Right lung (tissue), 10 donors: Measurements from ENCODE around the gene PIM2. TPM values are rescaled to one million over a fixed set of nuclear protein-coding genes. Genes with fewer than 3 reads are reported as not detected.

Source experiments
- DNase-seq, 2 donors: peaks; one replicate each; pipeline ENCODE4 v3.0.0-alpha.2; 2013
- long read RNA-seq, 8 donors: transcript quantifications; one replicate each; lab custom pipeline, GENCODE V29; 2026
- polyA plus RNA-seq, 5 donors: library from polyadenylated mRNA; unstranded; fragments of 120-200 nt; gene quantifications; one replicate each; pipeline versions ENCODE4 v1.2.1 to v1.2.3, GENCODE V29; 2013; ENCODE audit warnings: inconsistent platforms in 1 of 5, low replicate concordance in 1 of 5; ENCODE audit not compliant: insufficient read length in 5 of 5, insufficient read depth in 1 of 5

The PIM2 gene
- polyA plus RNA-seq, result 1 to 10 TPM; 5.4 to 8.4 (median 6.7) TPM
- long read RNA-seq, donor 1, partial matches to known transcripts, result 0 of 1 reads
- long read RNA-seq, donor 1, other reads (novel, unspliced or antisense), result 0 of 1 reads
- long read RNA-seq, donor 2, partial matches to known transcripts, result 0 of 1 reads
- long read RNA-seq, donor 2, other reads (novel, unspliced or antisense), result 0 of 1 reads
- long read RNA-seq, donor 3, partial matches to known transcripts, result 0 of 1 reads
- long read RNA-seq, donor 3, other reads (novel, unspliced or antisense), result 0 of 1 reads
- long read RNA-seq, donor 4, partial matches to known transcripts, result 0 of 1 reads
- long read RNA-seq, donor 4, other reads (novel, unspliced or antisense), result 0 of 1 reads
- long read RNA-seq, donor 5, partial matches to known transcripts, result 0 of 3 reads
- long read RNA-seq, donor 5, other reads (novel, unspliced or antisense), result 0 of 3 reads
- long read RNA-seq, donor 6, partial matches to known transcripts, result 0 of 3 reads
- long read RNA-seq, donor 6, other reads (novel, unspliced or antisense), result 0 of 3 reads
- long read RNA-seq, donor 7, result 0 reads
- long read RNA-seq, donor 8, result 0 reads

GRCh38 chrX:48918643-48919340, at the start of gene PIM2:
Gene PIM2 (minus strand): TSS chrX:48919024. CDS start chrX:48918834, 190 bp downstream.
- DNase-seq, result peak; percentile 75

DNA sequence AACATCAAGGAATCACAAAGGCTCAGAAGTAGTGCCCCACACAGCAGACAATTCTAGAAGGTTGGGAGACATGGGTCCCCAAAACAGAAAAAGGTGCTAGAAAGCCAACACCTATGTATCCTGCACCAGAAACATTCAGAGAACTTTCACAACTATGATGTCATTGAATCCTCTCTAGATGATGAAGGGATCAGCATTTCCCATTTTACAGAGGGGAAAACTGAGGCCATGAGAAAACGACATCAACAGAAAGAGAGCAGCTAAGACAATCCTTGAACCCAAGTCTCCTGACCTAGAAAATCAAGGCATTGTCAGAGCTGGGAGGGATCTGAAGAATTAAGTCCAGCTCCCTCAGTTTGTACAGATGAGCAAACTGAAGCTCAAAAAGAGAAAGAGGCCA, 49.6 kb upstream of the PIM2 start:
- no peak for DNase-seq

DNA sequence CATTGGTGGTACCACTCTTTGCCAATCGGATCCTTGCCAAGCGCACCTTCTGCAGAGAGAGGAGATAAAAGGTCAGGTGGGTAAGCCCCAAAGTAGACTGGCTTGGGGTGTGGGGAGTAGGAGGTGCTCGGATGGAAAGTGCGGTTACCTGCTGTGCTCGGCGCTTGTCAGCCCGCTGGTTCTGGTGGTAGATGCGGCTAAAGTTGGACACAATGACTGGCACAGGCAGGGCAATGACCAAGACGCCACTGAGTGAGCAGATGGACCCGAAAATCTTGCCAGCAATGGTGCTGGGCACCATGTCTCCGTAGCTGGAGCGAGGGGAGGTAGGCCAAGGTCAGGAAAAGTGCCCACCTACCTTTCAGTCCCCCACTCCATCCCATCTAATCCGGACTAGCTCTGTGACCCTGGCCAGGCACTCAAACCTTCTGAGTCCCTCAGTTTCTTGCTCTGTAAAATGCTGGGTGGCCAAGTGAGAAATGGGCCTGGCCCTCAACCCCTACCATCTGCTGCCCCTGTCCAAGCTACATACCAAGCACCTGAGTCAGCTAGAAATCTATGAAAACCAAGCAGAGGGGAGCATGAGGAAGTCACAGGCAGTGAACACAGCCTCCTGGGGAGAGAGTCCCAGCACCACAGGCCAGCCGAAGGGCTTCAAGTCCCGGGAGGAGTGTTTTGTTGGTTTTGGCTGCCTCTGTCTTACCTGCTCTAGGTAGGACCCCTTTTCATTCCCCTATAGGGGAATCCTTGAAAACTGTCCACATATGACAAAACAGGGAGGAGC, 48.2 kb upstream of the PIM2 start:
- DNase-seq, result no peak

DNA sequence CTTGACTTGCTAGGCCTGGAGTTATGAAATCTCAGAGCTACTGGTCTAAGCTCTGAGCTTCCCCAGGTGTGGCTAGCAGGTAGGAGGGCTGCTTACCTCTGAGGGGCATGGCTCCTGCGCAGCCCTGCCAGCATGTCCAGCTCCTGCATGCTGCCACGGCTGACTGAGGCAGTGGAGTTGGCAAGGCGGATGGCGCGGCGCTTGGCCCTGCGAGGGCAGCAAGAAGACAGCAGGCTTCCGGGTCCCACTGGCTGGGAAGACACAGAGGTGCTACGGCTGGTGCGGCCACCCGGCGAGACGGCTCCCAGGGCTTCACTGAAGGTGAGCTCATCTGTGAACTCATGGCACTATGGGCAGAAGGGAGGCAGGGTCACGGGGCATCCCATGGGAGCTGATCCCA, 47.1 kb upstream of the PIM2 start:
- no peak for DNase-seq

- DNase-seq, result peak; percentile 38 to 53
Observed at GRCh38 chrX:48961585-48962091, 42.8 kb upstream of the PIM2 start.

DNA sequence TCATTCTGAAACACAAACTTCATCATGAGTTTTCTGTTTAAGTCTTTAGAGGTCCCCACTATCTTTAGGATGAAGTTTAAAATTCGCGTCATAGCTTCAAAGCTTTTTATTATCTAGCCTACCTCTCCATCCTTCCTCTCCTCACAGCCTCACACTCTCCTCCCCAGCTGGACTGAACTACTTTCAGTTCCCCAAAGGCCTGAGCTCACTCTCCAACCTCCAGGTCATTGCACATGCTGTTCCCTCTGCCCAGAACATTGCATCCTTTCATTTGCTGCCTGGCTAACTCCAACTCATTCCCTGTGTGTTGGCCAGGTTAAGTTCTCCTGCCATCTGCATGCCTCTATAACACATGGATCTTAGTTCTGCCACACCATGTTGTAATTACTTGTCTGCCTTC, 41.5 kb upstream of the PIM2 start:
- DNase-seq, result no peak

GRCh38 chrX:48958635-48959094, 39.8 kb upstream of the PIM2 start:
- DNase-seq, result peak in 1 of 2 donors; percentile 38

DNA sequence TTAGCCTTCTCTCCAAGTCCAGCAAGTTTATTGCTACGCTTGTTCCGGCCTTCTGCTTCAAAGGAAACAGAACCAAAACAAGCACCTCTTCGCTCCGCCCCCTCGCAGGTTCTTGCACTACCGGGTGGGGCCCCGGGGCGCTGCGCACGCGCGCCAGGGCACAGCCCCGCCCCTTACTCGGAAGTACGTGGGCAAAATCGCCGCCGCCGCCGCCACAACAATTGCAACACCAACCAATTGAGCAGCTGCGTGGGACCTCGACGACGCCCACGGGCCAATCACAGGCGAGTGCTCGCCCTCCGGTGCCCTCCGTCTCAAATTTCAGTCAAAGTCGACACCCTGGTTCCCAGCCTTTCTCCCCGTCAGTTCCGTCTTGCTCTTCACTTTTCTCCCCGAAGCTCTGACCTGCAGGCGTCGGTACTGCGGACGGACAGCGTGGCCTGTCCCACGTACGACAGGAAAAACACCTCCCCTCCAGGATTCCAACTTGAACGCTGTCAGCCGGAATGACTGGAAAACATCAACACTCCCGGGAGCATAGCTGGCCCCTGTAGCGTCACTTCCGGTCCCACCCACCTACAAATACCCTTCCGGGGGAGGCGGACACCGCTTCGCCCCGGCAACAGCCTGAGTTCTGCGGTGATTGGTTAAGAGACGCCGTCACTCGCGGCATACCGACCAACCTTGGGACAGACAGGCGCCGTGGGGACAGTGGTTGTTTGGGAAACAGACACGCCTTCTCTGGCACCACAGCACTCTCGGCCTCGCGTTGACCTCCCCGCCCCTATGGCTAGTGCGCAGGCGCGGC, 39.2 kb upstream of the PIM2 start:
- peak; percentile 95 to 96 for DNase-seq

DNA sequence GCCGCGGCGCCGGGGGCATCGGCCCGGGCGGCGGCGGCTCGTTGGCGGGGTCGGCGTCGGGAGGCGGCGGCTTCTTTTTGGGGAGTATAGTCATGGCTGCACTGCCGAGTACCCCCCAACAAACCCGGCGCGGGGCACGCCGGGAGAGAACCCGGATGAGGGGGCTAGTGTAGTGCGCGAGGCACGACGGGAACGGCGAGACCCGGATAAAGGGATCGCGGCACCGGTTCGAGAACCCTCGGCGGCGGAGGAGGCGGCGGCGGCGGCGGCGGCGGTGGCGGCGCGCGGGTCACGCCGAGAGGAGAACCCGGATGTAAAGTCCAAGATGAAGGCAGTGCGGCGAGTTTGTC, 38.6 kb upstream of the PIM2 start, which contains the start of gene OTUD5:
TSS of gene OTUD5 (minus strand) at position 131 of the 350 bp plus-strand sequence. CDS start at position 94, 37 bp downstream.
- DNase-seq, result no peak

GRCh38 chrX:48956728-48957414, 38.0 kb upstream of the PIM2 start:
- DNase-seq, result no peak

DNA sequence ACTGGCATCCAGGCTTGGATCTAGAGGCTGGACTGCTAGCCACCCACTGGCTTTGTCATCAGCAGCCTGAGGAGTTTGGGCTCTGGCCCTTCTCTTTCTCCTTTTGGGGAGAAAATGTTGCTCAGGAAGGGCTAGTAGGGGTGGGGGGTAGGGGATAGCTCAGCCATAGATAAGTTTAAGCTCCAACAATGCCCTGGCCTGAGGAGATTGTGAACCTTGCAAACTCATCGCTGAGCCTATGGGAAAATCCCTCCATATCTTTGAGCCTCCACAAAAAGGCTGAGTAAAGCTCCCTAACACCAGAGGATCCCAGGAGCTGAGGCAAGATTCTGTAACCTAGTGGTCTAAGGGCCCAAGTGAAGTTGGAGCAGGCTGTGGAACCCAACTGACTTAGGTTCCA, 29.8 kb upstream of the PIM2 start:
- DNase-seq, result no peak

DNA sequence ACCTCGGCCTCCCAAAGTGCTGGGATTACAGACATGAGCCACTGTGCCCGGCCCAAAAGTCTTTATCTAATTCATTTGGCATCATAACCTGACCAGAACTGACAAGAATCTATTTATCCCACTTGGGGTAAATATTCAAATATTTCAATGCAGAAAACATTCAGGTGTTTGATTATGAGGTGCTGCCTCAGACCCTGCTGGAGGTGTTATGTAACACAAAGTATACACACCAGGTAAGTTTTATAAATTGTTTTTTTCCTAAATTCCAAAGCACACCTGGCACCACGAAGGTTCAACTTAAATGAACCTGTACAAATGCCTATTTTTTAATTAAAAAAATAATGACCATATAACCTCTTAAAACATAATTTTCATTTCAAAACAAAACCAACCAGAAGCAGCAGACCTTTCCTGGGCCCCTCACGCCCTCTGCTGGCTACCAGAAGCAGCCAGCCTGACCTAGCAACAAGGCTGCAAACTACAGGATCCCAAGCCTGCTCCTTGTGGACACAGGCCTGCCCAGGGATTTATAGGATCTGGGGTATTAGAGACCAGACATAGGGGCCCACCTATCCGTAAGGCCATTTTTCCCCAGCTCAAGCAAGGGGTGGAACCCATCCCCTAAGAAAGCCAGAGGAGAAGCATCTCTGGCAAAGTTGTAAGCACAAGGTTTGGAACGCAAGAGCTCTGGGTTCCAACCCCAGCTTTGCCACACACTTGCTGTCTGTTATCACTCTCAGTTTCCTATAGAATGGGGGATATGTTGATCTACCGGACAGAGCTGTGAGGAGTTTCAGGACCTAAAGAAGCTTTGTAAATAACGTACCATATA, 26.9 kb upstream of the PIM2 start:
- no peak for DNase-seq

DNA sequence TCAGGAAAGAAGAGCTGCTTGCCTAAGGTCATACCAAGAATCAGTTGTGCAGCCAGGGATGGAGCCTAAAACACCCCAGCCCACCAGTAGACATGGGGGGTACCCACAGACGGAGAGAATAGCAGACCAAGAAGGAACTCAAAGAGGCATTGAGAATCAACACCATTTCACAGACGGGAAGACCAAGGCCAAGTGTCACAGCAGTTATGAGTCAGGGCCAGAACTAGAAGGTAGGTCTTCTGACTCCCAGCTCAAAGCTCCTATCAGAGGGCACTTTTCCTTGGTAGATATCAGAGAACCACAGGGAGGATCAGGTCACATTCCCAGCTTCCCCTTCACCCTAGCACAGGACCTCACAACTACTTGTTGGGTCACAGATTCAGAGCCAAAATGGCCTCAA, 24.1 kb upstream of the PIM2 start:
- no peak for DNase-seq

GRCh38 chrX:48940404-48940955, 21.7 kb upstream of the PIM2 start:
- DNase-seq, result no peak

GRCh38 chrX:48939524-48940228, 20.9 kb upstream of the PIM2 start:
- no peak for DNase-seq

- no peak for DNase-seq
Observed at GRCh38 chrX:48938721-48939425, 20.0 kb upstream of the PIM2 start.
